ENCODE measurements around the gene CFAP299. TPM values are rescaled to one million over a fixed set of nuclear protein-coding genes. Genes with fewer than 3 reads are reported as not detected.

The CFAP299 gene
- total RNA-seq, 1 experiment from 2014 or later = not detected

DNA sequence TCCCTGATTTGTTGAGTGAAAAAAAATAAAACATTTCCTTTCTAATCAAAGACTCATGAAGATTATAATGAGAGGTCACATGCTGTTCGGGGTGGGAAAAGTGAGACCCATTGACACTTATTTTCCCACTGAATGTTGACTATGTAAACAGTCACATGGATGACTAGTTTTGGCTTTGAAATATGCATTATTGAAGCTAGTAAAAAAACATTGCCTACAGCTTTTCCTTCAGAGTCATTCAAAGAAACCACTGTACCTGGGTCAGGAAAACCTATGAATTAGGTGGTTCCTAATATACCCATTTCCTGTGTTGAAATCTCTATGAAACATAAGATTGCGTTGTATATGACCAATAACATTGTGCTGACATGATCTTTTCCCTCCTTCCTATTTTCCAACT, 251.2 kb downstream of the CFAP299 start:
- Histone ChIP-seq H3K4me1 (ENCODE audit: insufficient read depth, low read length, poor library complexity, severe bottlenecking) (no peaks in the 10 kb centered on the region), H3K4me3 (ENCODE audit: low read depth, low read length, poor library complexity, severe bottlenecking) (no peak overlapping the region), H3K27ac (ENCODE audit: low read depth, low read length, poor library complexity, severe bottlenecking) (no peak overlapping the region), H3K27me3 (replicated peaks; ENCODE audit: insufficient read depth, low read depth, low read length, poor library complexity) (no peaks in the 10 kb centered on the region), H3K36me3 (ENCODE audit: insufficient read depth, low read length, poor library complexity, severe bottlenecking) (no peaks in the 10 kb centered on the region), H3K9me3 (ENCODE audit: low read depth, low read length, poor library complexity, severe bottlenecking) (no peaks in the 10 kb centered on the region)
- DNase-seq (ENCODE audit: low spot score) = no peak
- CTCF ChIA-PET = no interaction called here
- intact Hi-C loops (cut with micrococcal nuclease; ENCODE audit: unreplicated experiment) = no loop called here
- POLR2A ChIA-PET (ENCODE audit: low non-redundant PET) = no interaction called here
- no TSS peak for BruUV-seq (replicated peaks)
- TF ChIP-seq, protein P1, sequence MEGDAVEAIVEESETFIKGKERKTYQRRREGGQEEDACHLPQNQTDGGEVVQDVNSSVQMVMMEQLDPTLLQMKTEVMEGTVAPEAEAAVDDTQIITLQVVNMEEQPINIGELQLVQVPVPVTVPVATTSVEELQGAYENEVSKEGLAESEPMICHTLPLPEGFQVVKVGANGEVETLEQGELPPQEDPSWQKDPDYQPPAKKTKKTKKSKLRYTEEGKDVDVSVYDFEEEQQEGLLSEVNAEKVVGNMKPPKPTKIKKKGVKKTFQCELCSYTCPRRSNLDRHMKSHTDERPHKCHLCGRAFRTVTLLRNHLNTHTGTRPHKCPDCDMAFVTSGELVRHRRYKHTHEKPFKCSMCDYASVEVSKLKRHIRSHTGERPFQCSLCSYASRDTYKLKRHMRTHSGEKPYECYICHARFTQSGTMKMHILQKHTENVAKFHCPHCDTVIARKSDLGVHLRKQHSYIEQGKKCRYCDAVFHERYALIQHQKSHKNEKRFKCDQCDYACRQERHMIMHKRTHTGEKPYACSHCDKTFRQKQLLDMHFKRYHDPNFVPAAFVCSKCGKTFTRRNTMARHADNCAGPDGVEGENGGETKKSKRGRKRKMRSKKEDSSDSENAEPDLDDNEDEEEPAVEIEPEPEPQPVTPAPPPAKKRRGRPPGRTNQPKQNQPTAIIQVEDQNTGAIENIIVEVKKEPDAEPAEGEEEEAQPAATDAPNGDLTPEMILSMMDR (conservative IDR thresholded peaks at IDR 0.05; ENCODE audit: low read depth, low read length) = no peak
- no peak for TF ChIP-seq EZH2 (IDR thresholded peaks at IDR 0.05; ENCODE audit: borderline replicate concordance, low read depth, low read length, poor library complexity, severe bottlenecking)

GRCh38 chr4:80587871-80588385, 252.4 kb downstream of the CFAP299 start:
- BruUV-seq (replicated peaks) = no TSS peak
- intact Hi-C loops (cut with micrococcal nuclease; ENCODE audit: unreplicated experiment) = no loop called here

DNA sequence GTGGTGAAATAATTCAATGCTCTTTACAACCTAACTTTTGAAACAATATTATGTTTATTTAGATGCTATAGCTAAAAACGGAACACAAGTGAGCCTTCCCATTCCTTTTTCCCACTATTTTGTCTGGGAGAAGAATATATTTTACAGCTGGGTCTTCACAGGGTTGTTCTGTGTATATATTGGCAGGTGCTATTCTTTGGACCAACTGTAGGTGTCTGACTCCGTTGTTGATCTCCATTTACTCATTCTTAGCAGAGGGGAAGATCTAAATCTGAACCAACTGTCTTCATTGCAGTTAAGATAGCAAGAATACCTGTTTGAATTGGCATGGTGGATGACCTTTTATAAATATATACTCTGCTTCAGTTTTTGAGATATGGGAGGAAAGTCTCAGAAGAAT, 257.4 kb downstream of the CFAP299 start:
- TF ChIP-seq EZH2 (IDR thresholded peaks at IDR 0.05; ENCODE audit: borderline replicate concordance, low read depth, low read length, poor library complexity, severe bottlenecking) = no peak
- TF ChIP-seq, protein P1 (conservative IDR thresholded peaks at IDR 0.05; ENCODE audit: low read depth, low read length) = no peak
- no TSS peak for BruUV-seq (replicated peaks)
- intact Hi-C loops (cut with micrococcal nuclease; ENCODE audit: unreplicated experiment) = no loop called here
- no peak for DNase-seq (ENCODE audit: low spot score)
- Histone ChIP-seq H3K9me3 (ENCODE audit: low read depth, low read length, poor library complexity, severe bottlenecking) (no peaks in the 10 kb centered on the region), H3K27ac (ENCODE audit: low read depth, low read length, poor library complexity, severe bottlenecking) (no peak overlapping the region), H3K27me3 (replicated peaks; ENCODE audit: insufficient read depth, low read depth, low read length, poor library complexity) (no peaks in the 10 kb centered on the region), H3K36me3 (ENCODE audit: insufficient read depth, low read length, poor library complexity, severe bottlenecking) (no peaks in the 10 kb centered on the region), H3K4me1 (ENCODE audit: insufficient read depth, low read length, poor library complexity, severe bottlenecking) (no peaks in the 10 kb centered on the region), H3K4me3 (ENCODE audit: low read depth, low read length, poor library complexity, severe bottlenecking) (no peak overlapping the region)
- ChIA-PET POLR2A (ENCODE audit: low non-redundant PET) (no interaction called here), CTCF (no interaction called here)

More at GRCh38 chr4:80587871-80588385, 252.4 kb downstream of the CFAP299 start:
- ChIA-PET CTCF (no interaction called here), POLR2A (ENCODE audit: low non-redundant PET) (no interaction called here)
- no peaks in the 10 kb centered on the region for H3K4me1 ChIP-seq (ENCODE audit: insufficient read depth, low read length, poor library complexity, severe bottlenecking)
- no peak overlapping the region for H3K27ac ChIP-seq (ENCODE audit: low read depth, low read length, poor library complexity, severe bottlenecking)
- H3K9me3 ChIP-seq (ENCODE audit: low read depth, low read length, poor library complexity, severe bottlenecking) = no peaks in the 10 kb centered on the region
- H3K4me3 ChIP-seq (ENCODE audit: low read depth, low read length, poor library complexity, severe bottlenecking) = no peak overlapping the region
- no peak for DNase-seq (ENCODE audit: low spot score)
- H3K36me3 ChIP-seq (ENCODE audit: insufficient read depth, low read length, poor library complexity, severe bottlenecking) = no peaks in the 10 kb centered on the region
- TF ChIP-seq, protein P1 (conservative IDR thresholded peaks at IDR 0.05; ENCODE audit: low read depth, low read length) = no peak
- TF ChIP-seq EZH2 (IDR thresholded peaks at IDR 0.05; ENCODE audit: borderline replicate concordance, low read depth, low read length, poor library complexity, severe bottlenecking) = no peak
- H3K27me3 ChIP-seq (replicated peaks; ENCODE audit: insufficient read depth, low read depth, low read length, poor library complexity) = no peaks in the 10 kb centered on the region
